Tibial nerve (tissue), 4 donors: ENCODE data around the gene NEBL. TPM values are rescaled to one million over a fixed set of nuclear protein-coding genes. Genes with fewer than 3 reads are reported as not detected.

Source experiments
- DNase-seq, 2 donors: peaks; one replicate each; pipeline ENCODE4 v3.0.0-alpha.2; 2019; ENCODE audit warnings: low spot score in 2 of 2
- H3K27ac ChIP-seq, 4 donors: fragments of 200-600 bp; sonication (generic) in 3 of 4; one replicate each; pipeline ENCODE4 v1.5.1; 2017 to 2019; ENCODE audit warnings: mild to moderate bottlenecking in 1 of 4
- H3K27me3 ChIP-seq, 2 donors: fragments of 200-600 bp; sonication (generic) in 1 of 2; one replicate each; pipeline versions ENCODE4 v1.5.1 to v1.6.0; 2017 to 2019
- H3K36me3 ChIP-seq, 3 donors: fragments of 200-600 bp; sonication (generic); one replicate each; pipeline ENCODE4 v1.5.1; 2018 to 2019
- H3K4me1 ChIP-seq, 4 donors: fragments of 200-600 bp; sonication (generic) in 3 of 4; one replicate each; pipeline ENCODE4 v1.5.1; 2017 to 2019
- H3K4me3 ChIP-seq, 4 donors: fragments of 200-600 bp; sonication (generic) in 3 of 4; one replicate each; pipeline ENCODE4 v1.5.1; 2017 to 2019; ENCODE audit warnings: mild to moderate bottlenecking in 1 of 4, moderate library complexity in 1 of 4
- H3K9me3 ChIP-seq, 4 donors: fragments of 200-600 bp; sonication (generic) in 3 of 4; one replicate each; pipeline ENCODE4 v1.5.1; 2017 to 2019
- EP300 ChIP-seq, 2 donors: sonication (generic); formaldehyde crosslinking; IDR thresholded peaks; one replicate each; pipeline ENCODE4 v1.6.1; 2017; ENCODE audit warnings: antibody characterized with exemption in 2 of 2, mild to moderate bottlenecking in 1 of 2
- POLR2A ChIP-seq, 2 donors: fragments of 450-650 bp; IDR thresholded peaks; one replicate each; pipeline ENCODE4 v1.6.1; 2017; ENCODE audit warnings: antibody characterized with exemption in 2 of 2, mild to moderate bottlenecking in 2 of 2, moderate library complexity in 2 of 2
- WGBS, 2 donors: methylation state at CpG; one replicate each; pipeline ENCODE4 v1.1.5; 2018; 5-methylcytosine and 5-hydroxymethylcytosine counted together
- total RNA-seq, 4 donors: library from RNA; depleted of rRNA; stranded (reverse); fragments of >200 nt; gene quantifications; one replicate each; pipeline ENCODE4 v1.1.0, GENCODE V29; 2016
- TF ChIP-seq, protein P1 (sequence below), 5 experiments: fragments of 200-600 bp in 3 of 5; fragments of 450-650 bp in 2 of 5; sonication (generic) in 3 of 5; IDR thresholded peaks; one replicate each; pipeline ENCODE4 v1.5.1; 2016 to 2019; ENCODE audit warnings: antibody characterized with exemption in 5 of 5, mild to moderate bottlenecking in 3 of 5, moderate library complexity in 2 of 5

Gene NEBL
- total RNA-seq, 4 donors from 2014 or later: 34.5 to 61.2 (median 49.7) TPM

GRCh38 chr10:20748551-20748950 lies 148.6 kb downstream of the NEBL start:
- Histone ChIP-seq H3K4me1 (peaks cover 0 to 1% (median 0%) of the 10 kb centered on the region in 4 donors), H3K27ac (no peak overlapping the region), H3K27me3 (no peaks in the 10 kb centered on the region), H3K9me3 (peaks cover 0 to 29% (median 8%) of the 10 kb centered on the region in 4 donors), H3K36me3 (no peaks in the 10 kb centered on the region), H3K4me3 (no peak overlapping the region)
- no peak for TF ChIP-seq POLR2A (IDR thresholded peaks at IDR 0.05)
- TF ChIP-seq EP300 (IDR thresholded peaks at IDR 0.05): no peak
- TF ChIP-seq, protein P1, sequence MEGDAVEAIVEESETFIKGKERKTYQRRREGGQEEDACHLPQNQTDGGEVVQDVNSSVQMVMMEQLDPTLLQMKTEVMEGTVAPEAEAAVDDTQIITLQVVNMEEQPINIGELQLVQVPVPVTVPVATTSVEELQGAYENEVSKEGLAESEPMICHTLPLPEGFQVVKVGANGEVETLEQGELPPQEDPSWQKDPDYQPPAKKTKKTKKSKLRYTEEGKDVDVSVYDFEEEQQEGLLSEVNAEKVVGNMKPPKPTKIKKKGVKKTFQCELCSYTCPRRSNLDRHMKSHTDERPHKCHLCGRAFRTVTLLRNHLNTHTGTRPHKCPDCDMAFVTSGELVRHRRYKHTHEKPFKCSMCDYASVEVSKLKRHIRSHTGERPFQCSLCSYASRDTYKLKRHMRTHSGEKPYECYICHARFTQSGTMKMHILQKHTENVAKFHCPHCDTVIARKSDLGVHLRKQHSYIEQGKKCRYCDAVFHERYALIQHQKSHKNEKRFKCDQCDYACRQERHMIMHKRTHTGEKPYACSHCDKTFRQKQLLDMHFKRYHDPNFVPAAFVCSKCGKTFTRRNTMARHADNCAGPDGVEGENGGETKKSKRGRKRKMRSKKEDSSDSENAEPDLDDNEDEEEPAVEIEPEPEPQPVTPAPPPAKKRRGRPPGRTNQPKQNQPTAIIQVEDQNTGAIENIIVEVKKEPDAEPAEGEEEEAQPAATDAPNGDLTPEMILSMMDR (IDR thresholded peaks at IDR 0.05): no peak
- DNase-seq: no peak
- 82 to 86% methylated on average over 2 of the region's 2 CpGs for WGBS, 2 donors

- Histone ChIP-seq H3K27ac (no peak overlapping the region), H3K4me3 (no peak overlapping the region), H3K4me1 (peaks cover 0 to 7% (median 0%) of the 10 kb centered on the region in 4 donors), H3K27me3 (no peaks in the 10 kb centered on the region), H3K9me3 (peaks cover 0 to 29% (median 8%) of the 10 kb centered on the region in 4 donors), H3K36me3 (no peaks in the 10 kb centered on the region)
- TF ChIP-seq POLR2A (IDR thresholded peaks at IDR 0.05) (no peak), EP300 (IDR thresholded peaks at IDR 0.05) (no peak)
- TF ChIP-seq, protein P1 (IDR thresholded peaks at IDR 0.05): no peak
- DNase-seq: no peak
These were observed 149.3 kb downstream of the NEBL start for GRCh38 chr10:20747782-20748181.

GRCh38 chr10:20746856-20747255 lies 150.3 kb downstream of the NEBL start:
- 75 to 79% methylated on average over 7 of the region's 7 CpGs for WGBS, 2 donors
- Histone ChIP-seq H3K27ac (no peak overlapping the region), H3K36me3 (no peaks in the 10 kb centered on the region)

GRCh38 chr10:20745556-20746375 lies 151.3 kb downstream of the NEBL start:
- 86 to 91% methylated on average over 7 of the region's 7 CpGs for WGBS, 2 donors
- Histone ChIP-seq H3K27me3 (no peaks in the 10 kb centered on the region), H3K27ac (no peak overlapping the region), H3K36me3 (no peaks in the 10 kb centered on the region), H3K4me3 (no peak overlapping the region), H3K9me3 (peaks cover 0 to 22% (median 4%) of the 10 kb centered on the region in 4 donors), H3K4me1 (peaks cover 0 to 7% (median 0%) of the 10 kb centered on the region in 4 donors)
- TF ChIP-seq EP300 (IDR thresholded peaks at IDR 0.05) (no peak), POLR2A (IDR thresholded peaks at IDR 0.05) (no peak)
- TF ChIP-seq, protein P1 (IDR thresholded peaks at IDR 0.05): no peak
- no peak for DNase-seq

More at GRCh38 chr10:20746856-20747255, 150.3 kb downstream of the NEBL start:
- TF ChIP-seq POLR2A (IDR thresholded peaks at IDR 0.05): no peak
- TF ChIP-seq EP300 (IDR thresholded peaks at IDR 0.05): no peak
- TF ChIP-seq, protein P1 (IDR thresholded peaks at IDR 0.05): no peak
- H3K27me3 ChIP-seq: no peaks in the 10 kb centered on the region
- H3K9me3 ChIP-seq: peaks cover 0 to 29% (median 8%) of the 10 kb centered on the region in 4 donors
- H3K4me3 ChIP-seq: no peak overlapping the region
- H3K4me1 ChIP-seq: peaks cover 0 to 7% (median 0%) of the 10 kb centered on the region in 4 donors
- DNase-seq: no peak

DNA sequence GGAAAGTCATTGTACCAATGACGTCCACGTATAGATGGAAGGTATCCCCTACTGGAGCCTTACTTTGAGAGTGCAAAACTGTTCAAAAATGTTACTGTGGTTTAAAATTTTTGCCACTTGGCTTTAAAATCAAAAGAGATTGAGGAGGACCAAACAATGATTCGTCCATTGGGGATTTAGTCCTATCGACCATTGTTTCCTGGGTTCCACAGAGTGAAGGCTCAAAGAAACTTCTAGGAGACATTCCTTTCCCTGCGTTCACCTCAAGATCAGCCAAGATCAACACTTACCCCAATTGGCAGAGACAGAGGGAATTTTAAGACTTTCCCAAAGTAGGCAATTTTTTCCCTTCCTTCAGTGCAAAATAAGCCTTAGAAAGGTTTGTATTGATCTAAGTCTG lies 152.3 kb downstream of the NEBL start:
- no peak overlapping the region for H3K27ac ChIP-seq

More for the DNA sequence above, 152.3 kb downstream of the NEBL start:
- Histone ChIP-seq H3K9me3 (peaks cover 0 to 13% (median 0%) of the 10 kb centered on the region in 4 donors), H3K4me3 (no peak overlapping the region), H3K4me1 (peaks cover 0 to 7% (median 0%) of the 10 kb centered on the region in 4 donors), H3K36me3 (no peaks in the 10 kb centered on the region), H3K27me3 (no peaks in the 10 kb centered on the region)
- TF ChIP-seq, protein P1 (IDR thresholded peaks at IDR 0.05): no peak
- TF ChIP-seq POLR2A (IDR thresholded peaks at IDR 0.05) (no peak), EP300 (IDR thresholded peaks at IDR 0.05) (no peak)
- DNase-seq: no peak
- 68 to 75% methylated on average over 5 of the region's 5 CpGs for WGBS, 2 donors
